ELF-1 (cell line): ENCODE results near the gene NRK.
"Not testable (repeated sequence)": the region's sequence is repeated elsewhere in the genome, so short reads cannot be mapped to it uniquely, and the experiment has no call there.

Source experiments
- DNase-seq: peaks from one replicate; pipeline ENCODE4 v3.0.0-alpha.2; 2016; ENCODE audit warnings: low read depth, low spot score

Gene NRK

GRCh38 chrX:105880491-105880890 is 58.2 kb downstream of the NRK start:
- no peak for DNase-seq

- no peak for DNase-seq
These were observed 60.4 kb downstream of the NRK start for GRCh38 chrX:105882581-105883275.

DNA sequence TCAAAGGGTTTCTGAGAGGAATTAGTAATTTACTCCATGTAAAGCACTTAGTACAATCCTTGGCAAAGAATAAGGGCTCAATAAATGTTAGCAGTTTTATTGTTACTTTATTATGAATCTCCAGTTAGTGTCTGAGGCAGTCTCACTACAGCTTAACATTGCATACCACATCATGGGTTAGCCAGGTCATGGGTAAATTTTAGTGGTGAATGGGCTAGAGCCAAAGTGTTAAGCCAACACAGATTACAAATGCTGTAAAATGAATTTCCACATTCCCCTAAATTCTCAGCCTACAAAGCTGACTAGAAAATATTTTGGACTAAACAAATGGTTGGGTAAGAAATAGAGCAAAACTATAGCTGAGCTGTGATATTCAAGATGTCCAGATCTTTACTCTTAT is 72.4 kb downstream of the NRK start:
- DNase-seq: no peak

GRCh38 chrX:105909576-105909975 is 87.2 kb downstream of the NRK start:
- DNase-seq: no peak

- DNase-seq: no peak
These were observed 88.3 kb downstream of the NRK start for GRCh38 chrX:105910563-105911105.

GRCh38 chrX:105945266-105945665 is 122.9 kb downstream of the NRK start:
- DNase-seq: no peak

DNA sequence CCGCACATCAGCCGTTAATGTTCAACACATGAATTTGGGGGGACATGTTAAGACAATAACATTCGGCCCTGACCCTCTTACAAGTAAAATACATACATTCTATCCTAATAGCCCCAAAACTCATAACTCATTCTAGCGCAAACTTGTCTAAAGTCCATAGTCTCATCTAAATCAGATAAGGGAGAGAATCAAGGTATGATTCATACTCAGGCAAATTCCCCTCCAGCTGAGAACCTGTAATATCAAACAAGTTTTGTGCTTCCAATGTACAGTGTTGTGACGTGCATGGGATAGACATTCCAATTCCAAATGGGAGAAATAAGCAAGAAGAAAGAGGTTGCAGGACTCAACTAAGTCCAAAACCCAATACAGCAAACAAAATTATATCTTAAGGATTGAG is 147.1 kb downstream of the NRK start:
- DNase-seq: no peak

DNA sequence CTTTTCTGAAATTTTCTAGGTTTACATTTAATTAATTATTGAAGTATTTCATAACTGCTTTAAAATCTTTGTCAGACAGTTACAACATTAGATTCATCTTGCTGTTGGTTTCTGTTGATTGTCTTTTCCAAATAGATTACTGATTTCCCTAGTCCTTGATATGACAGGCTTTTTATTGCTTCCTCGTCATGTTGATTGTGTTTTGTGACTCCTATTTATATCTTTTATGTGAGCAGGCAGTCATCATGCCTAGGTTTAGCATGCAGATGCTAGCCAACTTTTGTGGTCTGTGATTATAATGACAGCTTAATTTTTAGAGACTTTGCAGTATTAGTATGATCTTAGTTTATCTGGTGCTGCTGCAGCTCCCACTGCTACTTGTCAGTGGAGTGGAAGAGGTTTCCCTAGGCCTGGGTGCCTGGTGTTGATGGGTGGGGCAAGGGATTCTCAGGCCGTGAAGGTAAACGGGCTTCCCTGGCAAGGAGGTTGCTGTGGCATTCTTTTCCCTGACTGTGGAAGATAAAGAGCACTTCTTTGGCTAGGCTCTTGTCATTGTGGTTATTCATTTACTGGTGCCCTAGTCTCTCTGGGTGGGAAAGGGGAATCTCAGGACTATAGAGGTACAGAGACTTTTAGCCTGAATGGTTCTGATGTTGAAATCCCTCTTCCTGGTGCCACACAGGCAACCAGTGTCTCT is 150.5 kb downstream of the NRK start:
- no peak for DNase-seq

GRCh38 chrX:105973387-105973739 is 151.0 kb downstream of the NRK start:
- no peak for DNase-seq

GRCh38 chrX:105975382-105975781 is 153.0 kb downstream of the NRK start:
- no peak for DNase-seq

- DNase-seq: no peak
These were observed 159.6 kb downstream of the NRK start for GRCh38 chrX:105981772-105982485.

GRCh38 chrX:105988487-105988886 is 166.1 kb downstream of the NRK start:
- not testable (repeated sequence) for DNase-seq

- no peak for DNase-seq
These were observed 177.0 kb downstream of the NRK start for GRCh38 chrX:105999294-105999693.

GRCh38 chrX:106000203-106000602 is 177.9 kb downstream of the NRK start:
- no peak for DNase-seq

- not testable (repeated sequence) for DNase-seq
These were observed 178.3 kb downstream of the NRK start for GRCh38 chrX:106000609-106001008.

- no peak for DNase-seq
These were observed 183.3 kb downstream of the NRK start for GRCh38 chrX:106005684-106006083.

DNA sequence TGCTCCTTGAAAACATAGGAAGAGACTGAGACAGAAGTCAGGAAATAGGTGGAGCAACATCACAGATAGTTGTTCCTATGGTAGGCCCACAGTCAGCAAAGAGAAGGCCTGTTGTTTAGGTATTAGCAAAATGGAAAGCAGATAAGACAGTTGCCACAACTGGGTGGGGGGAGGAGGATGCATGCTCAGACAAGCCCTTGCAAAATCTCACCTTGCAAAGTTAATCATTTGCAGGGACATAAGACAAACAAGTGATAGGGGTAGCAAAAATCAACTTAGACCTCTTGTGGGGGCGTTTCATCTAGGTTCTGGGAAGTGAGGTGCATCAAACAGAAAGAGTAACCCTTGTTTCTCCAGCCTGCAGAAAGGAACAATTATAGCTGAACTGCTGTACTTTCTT is 185.5 kb downstream of the NRK start:
- DNase-seq: no peak
